ENCODE results near the gene EVI5L.
"Not testable (repeated sequence)": the region's sequence is repeated elsewhere in the genome, so short reads cannot be mapped to it uniquely, and the experiment has no call there.

EVI5L gene

DNA sequence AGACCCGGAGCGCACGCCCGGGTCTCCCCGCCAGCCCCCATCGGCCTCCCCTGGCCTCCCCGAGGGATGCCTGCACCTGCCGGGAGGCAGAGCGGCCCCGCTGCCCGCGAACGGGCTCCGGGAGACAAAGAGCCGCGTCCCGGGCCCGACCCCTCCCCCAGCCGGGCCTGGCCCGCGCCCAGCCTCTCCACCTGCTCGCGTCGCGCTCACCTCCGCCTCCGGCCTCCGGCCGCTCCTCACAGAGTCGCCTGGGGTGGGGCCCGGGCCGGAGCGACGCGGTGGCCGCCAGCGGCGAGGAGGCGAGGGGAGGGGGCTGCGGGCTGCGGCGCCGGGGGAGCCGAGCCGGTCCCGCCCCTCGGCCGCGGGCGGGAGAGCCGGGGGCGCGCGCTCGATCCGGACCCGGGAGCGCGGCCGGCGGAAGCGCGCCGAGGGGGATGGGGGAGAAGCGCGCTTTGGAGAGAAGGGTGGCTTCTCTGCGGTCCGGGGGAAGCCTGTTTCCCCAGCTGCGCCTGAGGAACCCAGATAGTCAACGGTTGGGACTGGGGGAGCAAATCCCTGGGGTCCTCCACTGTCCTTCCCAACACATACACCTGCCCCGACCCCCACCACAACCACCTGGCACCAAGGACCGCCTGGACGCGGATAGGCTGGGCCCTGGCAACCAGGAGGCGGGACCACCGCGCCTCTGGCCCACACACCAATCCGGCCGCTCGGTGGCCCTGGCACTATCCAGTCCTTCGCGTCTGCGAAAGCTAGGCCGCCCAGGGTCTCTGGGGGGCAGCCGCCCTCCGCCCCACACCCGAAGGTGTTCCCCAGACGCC, 44.3 kb downstream of the EVI5L start, which contains the start of gene PRR36:
PRR36 (minus strand) TSS at position 315 of the 821 bp plus-strand sequence. CDS start 701 bp downstream, outside the sequence.
- peak; percentile 41 for DNase-seq

GRCh38 chr19:7874897-7875273, 44.9 kb downstream of the EVI5L start:
- no peak for DNase-seq

DNA sequence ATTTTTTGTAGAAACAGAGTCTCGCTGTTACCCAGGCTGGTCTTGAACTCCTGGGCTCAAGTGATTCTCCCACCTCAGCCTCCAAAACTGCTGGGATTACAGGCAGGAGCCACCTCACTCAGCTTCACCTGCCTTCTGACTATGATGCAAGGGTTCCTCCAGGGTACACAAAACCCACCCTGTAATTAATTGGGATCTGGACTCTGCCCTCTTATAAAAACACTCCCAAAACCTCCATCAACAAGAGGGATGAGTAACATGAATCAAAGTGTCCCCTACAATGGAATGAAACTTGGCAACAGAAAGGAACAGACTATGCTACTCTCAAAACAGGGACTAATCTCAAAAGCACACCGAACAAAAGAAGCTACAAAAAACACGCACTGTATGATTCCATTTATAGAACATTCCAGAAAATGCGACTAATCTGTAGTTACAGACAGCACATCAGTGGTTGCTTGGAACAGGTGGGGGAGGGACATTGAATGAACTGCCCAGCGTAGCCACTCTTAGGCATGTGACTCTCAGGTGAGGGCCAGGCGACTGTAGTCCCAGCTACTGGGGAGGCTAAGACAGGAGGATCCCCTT, 47.3 kb downstream of the EVI5L start:
- no peak for DNase-seq

DNA sequence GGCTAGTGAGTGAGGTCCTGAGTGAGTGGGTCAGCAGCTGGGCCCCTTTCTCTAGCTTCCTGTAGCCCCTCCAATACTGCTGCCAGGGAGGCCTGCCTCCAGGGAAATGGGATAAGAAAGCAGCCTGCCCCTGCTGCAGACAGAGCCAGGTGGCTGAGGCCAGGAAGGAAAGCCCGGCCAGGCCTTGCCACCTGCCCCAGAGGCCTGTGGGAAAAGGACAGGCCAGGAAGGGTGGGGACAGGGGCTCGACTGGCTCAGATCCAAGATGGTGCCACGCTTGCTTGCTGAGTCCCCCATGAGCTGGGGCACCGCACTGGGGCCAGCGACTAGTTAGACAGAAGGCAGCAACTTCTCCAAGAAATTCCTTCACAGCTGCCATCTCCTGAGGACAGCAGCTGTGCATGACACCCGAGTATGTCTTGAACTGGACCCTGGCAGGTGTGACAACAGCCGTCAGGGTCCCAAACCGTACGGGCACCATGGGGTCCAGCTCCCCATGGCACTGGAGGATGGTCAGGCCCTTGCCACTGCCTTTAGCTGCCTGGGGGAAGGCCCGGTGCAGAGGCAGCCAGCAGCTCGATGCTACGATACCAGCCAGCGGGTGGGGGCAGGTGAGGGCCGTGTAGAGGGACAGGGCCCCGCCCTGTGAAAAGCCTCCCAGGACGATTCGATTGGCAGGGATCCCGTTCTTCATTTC, 49.2 kb downstream of the EVI5L start:
- no peak for DNase-seq

DNA sequence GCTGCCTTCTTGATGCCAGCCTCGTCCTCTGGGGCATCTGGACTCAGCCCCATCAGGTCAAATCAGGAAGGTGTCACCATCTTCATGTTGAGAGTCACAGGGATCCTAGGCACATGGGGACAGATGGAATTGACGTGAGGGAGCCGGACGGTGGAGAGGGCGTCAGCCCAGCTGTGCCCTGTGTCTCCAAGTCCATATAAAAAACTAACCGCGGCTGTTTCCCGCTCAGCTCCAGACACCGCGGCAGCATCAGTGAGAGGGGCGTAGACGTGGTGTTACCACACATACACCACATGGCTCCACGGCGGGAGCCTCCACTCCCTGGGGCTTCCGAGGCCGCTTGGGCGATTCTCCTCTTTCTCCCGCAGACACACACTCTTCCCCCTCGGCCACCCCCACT, 49.8 kb downstream of the EVI5L start:
- peak; percentile 43 for DNase-seq

- DNase-seq, result no peak
These were observed 51.9 kb downstream of the EVI5L start for GRCh38 chr19:7881910-7882309.

- no peak for DNase-seq
These were observed 53.1 kb downstream of the EVI5L start for GRCh38 chr19:7883105-7883504.

DNA sequence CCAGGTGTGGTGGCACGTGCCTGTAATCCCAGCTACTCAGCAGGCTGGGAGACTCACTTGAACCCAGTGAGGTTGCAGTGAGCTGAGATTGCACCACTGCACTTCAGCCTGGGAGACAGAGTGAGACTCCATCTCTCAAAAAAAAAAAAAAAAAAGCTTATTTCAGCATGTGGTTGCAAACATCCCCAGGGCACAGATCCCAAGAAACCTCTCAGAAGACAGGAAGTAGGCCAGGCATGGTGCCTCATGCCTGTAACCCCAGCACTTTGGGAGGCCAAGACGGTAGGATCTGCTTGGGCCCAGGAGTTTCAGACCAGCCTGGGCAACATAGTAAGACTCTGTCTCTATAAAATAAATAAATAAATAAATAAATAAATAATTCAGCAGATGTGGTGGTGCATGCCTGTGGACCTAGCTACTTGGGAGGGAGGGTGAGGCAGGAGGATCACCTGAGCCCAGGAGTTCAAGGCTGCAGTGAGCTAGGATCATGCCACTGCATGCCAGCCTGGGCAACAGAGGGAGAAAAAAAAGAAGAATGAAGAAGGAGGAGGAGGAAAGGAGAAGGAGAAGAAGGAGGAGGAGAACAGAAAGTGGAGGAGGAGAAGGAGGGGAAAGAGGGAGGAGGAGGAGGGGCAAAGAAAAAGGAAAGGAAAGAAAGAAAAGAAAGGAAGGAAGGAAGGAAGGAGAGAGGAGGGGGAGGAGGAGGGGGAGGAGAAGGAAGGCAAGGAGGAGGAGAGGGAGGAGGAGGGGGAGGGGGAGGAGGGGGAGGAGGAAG, 54.0 kb downstream of the EVI5L start:
- no peak for DNase-seq

GRCh38 chr19:7885818-7886217, 55.8 kb downstream of the EVI5L start:
- no peak for DNase-seq

DNA sequence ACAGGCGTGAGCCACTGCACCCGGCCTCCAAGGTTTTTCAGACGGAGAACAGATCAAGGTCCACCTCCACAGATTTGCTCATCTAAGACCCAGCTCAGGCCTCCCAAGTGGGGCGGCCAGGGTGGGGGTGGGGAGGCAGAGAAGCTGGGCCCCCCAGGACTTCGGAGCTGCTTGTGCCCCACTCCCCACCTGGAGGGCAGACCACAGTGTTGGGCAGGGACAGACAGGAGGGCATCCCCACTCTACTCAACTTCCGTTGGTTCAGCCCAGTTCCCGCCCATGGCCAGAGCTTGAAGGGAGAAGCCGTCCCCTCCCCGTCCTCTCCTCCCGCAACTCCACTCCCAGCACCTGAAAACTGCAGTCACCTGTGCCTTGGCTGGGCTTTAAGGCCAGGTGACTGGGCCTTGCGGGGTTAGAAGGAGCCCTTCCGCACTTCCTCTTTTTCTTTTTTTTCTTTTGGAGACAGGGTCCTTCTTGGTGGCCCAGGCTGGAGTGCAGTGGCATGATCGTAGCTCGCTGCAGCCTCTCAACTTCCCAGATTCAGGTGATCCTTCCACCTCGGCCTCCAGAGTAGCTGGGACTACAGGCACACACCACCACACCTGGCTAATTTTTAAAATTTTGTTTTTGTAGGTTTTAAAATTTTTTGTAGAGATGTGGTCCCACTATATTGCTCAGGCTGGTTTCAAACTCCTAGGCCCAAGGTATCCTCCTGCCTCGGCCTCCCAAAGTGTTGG, 57.6 kb downstream of the EVI5L start:
- no peak for DNase-seq

DNA sequence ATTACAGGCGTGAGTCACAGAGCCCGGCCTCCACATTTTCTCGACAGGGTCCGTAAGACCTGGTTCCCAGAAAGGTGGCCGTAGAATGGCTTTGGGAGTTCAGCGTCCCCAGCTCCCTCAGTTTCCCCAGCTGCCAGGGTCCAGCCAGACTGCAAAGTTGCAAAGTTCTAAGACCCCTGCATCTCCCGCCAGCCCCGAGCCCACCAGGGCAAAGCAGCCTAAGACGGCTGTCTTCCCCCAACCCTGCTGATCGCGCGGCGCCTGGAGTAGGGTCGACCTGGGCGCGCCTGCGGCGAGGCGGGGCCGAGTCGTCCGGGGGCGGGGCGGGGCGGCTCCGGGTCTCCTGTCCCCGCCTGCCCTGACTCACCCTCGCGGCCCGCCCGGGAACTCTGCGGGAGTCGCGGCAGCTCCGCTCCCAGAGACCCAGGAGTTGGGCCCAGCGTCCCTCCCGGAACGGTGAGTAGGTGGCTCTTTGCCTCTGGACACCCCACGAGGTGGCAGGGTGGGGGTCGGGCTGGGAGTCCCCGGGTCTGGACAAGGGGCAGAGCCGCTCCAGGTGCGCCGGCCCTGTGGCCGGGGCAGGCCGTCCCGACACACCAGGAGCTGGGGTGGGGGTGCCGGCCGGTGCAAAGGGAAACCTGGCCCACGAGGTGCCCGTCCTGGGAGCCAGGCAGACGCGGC, 58.3 kb downstream of the EVI5L start, which contains the start of gene LRRC8E:
LRRC8E (plus strand) TSS at position 366 of the 681 bp plus-strand sequence. CDS start 7,094 bp downstream, outside the sequence.
- no peak for DNase-seq

GRCh38 chr19:7888826-7889217, 58.8 kb downstream of the EVI5L start:
- DNase-seq, result no peak

GRCh38 chr19:7893362-7894101, 63.5 kb downstream of the EVI5L start:
- DNase-seq, result not testable (repeated sequence)

DNA sequence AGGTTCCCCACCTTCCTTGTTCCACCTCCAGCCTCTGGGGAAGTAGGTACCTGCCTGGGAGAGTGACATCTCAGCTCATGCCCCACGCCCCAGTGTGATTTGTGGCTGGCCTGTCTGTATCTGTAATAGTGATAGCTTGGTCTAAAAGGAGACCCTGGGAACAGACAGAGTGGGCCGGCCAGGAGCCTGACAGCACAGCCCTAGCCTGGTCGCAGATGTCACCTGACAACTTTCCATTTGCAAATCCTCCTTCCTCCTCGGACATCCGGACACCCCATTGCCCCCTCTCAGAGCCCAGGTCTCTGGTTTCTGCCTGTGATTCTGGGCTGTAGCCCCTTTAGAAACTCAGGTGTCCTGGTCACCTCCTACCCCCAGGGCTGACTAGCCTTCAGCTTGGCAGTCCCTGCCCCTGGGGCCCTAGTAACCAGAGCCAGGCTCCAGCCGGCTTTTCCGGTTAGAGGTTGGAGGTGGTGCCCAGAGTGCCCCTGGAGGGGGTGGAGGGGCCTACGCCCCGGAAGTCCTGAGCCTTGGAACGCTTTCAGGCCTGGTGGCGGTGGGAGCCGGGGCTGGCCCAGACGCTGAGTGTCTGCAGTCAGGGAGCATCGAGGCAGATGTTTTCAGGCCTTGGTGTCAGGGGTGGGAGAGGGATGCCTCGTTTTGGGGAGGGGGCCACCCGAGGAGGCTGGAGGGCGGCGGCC, 64.7 kb downstream of the EVI5L start:
- DNase-seq, result no peak

DNA sequence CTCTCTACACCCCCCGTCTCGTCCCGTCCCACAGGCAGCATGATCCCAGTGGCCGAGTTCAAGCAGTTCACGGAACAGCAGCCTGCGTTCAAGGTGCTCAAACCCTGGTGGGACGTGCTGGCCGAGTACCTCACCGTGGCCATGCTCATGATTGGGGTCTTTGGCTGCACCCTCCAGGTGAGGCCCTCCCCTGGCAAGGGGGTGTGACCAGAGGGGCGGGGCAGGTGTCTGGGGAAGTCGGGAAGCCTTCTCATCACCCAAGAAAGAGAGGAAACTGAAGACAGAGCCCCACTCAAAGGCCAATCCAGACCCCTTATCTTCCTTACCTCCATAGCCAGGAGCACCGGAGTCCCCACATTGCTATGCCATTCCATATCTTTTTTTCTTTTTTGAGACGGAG, 65.5 kb downstream of the EVI5L start:
- no peak for DNase-seq

DNA sequence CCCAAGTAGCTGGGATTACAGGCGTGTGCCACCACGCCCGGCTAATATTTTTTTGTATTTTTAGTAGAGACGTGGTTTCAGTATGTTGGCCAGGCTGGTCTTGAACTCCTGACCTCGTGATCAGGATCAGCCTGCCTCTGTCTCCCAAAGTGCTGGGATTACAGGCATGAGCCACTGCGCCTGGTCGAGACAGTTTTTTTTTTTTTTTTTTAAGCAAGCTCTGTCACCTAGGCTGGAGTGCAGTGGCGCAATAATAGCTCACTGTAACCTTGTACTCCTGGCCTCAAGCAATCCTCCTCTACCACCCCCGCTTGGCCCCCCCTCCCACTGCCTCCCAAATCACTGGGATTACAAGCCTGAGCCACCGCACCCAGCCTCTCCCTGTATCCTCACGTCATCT, 67.3 kb downstream of the EVI5L start:
- DNase-seq, result no peak

DNA sequence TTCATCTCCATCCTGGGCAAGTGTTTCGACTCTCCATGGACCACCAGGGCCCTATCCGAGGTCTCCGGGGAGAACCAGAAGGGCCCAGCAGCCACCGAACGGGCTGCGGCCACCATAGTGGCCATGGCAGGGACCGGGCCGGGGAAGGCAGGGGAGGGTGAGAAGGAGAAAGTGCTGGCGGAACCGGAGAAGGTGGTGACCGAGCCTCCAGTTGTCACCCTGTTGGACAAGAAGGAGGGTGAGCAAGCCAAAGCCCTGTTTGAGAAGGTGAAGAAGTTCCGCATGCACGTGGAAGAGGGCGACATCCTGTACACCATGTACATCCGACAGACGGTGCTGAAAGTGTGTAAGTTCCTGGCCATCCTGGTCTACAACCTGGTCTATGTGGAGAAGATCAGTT, 68.9 kb downstream of the EVI5L start:
- no peak for DNase-seq

- DNase-seq, result no peak
These were observed 69.8 kb downstream of the EVI5L start for GRCh38 chr19:7899751-7900378.

GRCh38 chr19:7900401-7900870, 70.4 kb downstream of the EVI5L start:
- no peak for DNase-seq

- no peak for DNase-seq
These were observed 70.9 kb downstream of the EVI5L start for GRCh38 chr19:7900931-7901330.
